Measurements from ENCODE around the gene TSTD2. TPM values are rescaled to one million over a fixed set of nuclear protein-coding genes. Genes with fewer than 3 reads are reported as not detected.
A peak's percentile ranks its signal among the peaks of the same experiment; 100 is the strongest.

The TSTD2 gene
- total RNA-seq, 2 experiments from 2014 or later: 23.8 to 26.0 TPM

GRCh38 chr9:97645720-97646119, 12.6 kb upstream of the TSTD2 start:
- Mint-ChIP-seq H3K27ac (no peak overlapping the region), H3K4me3 (no peak overlapping the region), H3K4me1 (ENCODE audit: low read depth) (peaks cover 12% of the 10 kb centered on the region), H3K36me3 (ENCODE audit: low read depth) (peaks cover 93% of the 10 kb centered on the region), H3K9me3 (no peaks in the 10 kb centered on the region), H3K27me3 (no peaks in the 10 kb centered on the region)
- DNase-seq (no peak), ATAC-seq (ENCODE audit: poor library complexity) (no peak)
- Histone ChIP-seq H3K4me3 (ENCODE audit: low read length) (no peak overlapping the region), H3K4me1 (ENCODE audit: insufficient read depth, low read length) (no peaks in the 10 kb centered on the region), H3K36me3 (ENCODE audit: insufficient read depth, low read length) (peaks cover 94% of the 10 kb centered on the region), H3K27ac (ENCODE audit: low read depth in 1 of 2, low read length in 2 of 2) (no peak overlapping the region), H3K27me3 (ENCODE audit: control insufficient read depth in 1 of 2, insufficient read depth in 2 of 2, low read length in 2 of 2) (no peaks in the 10 kb centered on the region), H3K9me3 (ENCODE audit: control insufficient read depth in 1 of 2, insufficient read depth in 1 of 2, low read length in 2 of 2) (no peaks in the 10 kb centered on the region)
- ChIA-PET CTCF (no interaction called here), POLR2A (interaction anchor here (1.8 to 2.8 kb wide), 2 partner anchors 9 to 13 kb away, joined by 7 to 19 read pairs; partner anchors contain the start of genes NCBP1 and TSTD2)
- intact Hi-C loops (cut with DNase I, micrococcal nuclease): no loop called here
- TF ChIP-seq CTCF (IDR thresholded peaks at IDR 0.05): no peak

GRCh38 chr9:97640325-97640724, 7.2 kb upstream of the TSTD2 start:
- Histone ChIP-seq H3K4me3 (ENCODE audit: low read length) (no peak overlapping the region), H3K27ac (ENCODE audit: low read depth in 1 of 2, low read length in 2 of 2) (no peak overlapping the region), H3K9me3 (ENCODE audit: control insufficient read depth in 1 of 2, insufficient read depth in 1 of 2, low read length in 2 of 2) (no peaks in the 10 kb centered on the region), H3K27me3 (ENCODE audit: control insufficient read depth in 1 of 2, insufficient read depth in 2 of 2, low read length in 2 of 2) (no peaks in the 10 kb centered on the region), H3K4me1 (ENCODE audit: insufficient read depth, low read length) (peaks cover 10% of the 10 kb centered on the region), H3K36me3 (ENCODE audit: insufficient read depth, low read length) (peaks cover 52% of the 10 kb centered on the region)
- Mint-ChIP-seq H3K36me3 (ENCODE audit: low read depth) (peaks cover 55% of the 10 kb centered on the region), H3K27me3 (no peaks in the 10 kb centered on the region), H3K27ac (peak overlapping the region; percentile 44), H3K9me3 (no peaks in the 10 kb centered on the region), H3K4me1 (ENCODE audit: low read depth) (peaks cover 61% of the 10 kb centered on the region), H3K4me3 (no peak overlapping the region)
- intact Hi-C loops (cut with DNase I, micrococcal nuclease): loop anchor here in 1 of 2 experiments (5.0 kb wide), 1 partner anchor 42 kb away; no protein-coding TSS in a partner anchor
- no peak for ATAC-seq (ENCODE audit: poor library complexity)
- CTCF ChIA-PET: interaction anchor here (1.0 kb wide), 1 partner anchor 228 kb away, joined by 3 read pairs; the partner anchor contains the start of gene TDRD7
- TF ChIP-seq CTCF (IDR thresholded peaks at IDR 0.05): no peak
- DNase-seq: no peak
- POLR2A ChIA-PET: no interaction called here

- H3K9me3 ChIP-seq (ENCODE audit: control insufficient read depth in 1 of 2, insufficient read depth in 1 of 2, low read length in 2 of 2): no peaks in the 10 kb centered on the region
- Mint-ChIP-seq H3K27me3 (no peaks in the 10 kb centered on the region), H3K36me3 (ENCODE audit: low read depth) (peaks cover 51% of the 10 kb centered on the region), H3K9me3 (no peaks in the 10 kb centered on the region), H3K4me1 (ENCODE audit: low read depth) (peaks cover 71% of the 10 kb centered on the region), H3K27ac (no peak overlapping the region), H3K4me3 (no peak overlapping the region)
- H3K4me1 ChIP-seq (ENCODE audit: insufficient read depth, low read length): peaks cover 20% of the 10 kb centered on the region
- POLR2A ChIA-PET: interaction anchor here (1.1 kb wide), 1 partner anchor 9 kb away, joined by 3 read pairs; no protein-coding TSS in a partner anchor
- no peak overlapping the region for H3K27ac ChIP-seq (ENCODE audit: low read depth in 1 of 2, low read length in 2 of 2)
- intact Hi-C loops (cut with DNase I, micrococcal nuclease): loop anchor here (10.0 kb wide), 2 partner anchors 266 to 1166 kb away; partner anchors contain the start of gene GALNT12 (in 1 of the 2)
- TF ChIP-seq CTCF (IDR thresholded peaks at IDR 0.05): no peak
- ATAC-seq (ENCODE audit: poor library complexity): no peak
- H3K27me3 ChIP-seq (ENCODE audit: control insufficient read depth in 1 of 2, insufficient read depth in 2 of 2, low read length in 2 of 2): no peaks in the 10 kb centered on the region
- H3K36me3 ChIP-seq (ENCODE audit: insufficient read depth, low read length): peaks cover 35% of the 10 kb centered on the region
- CTCF ChIA-PET: no interaction called here
- H3K4me3 ChIP-seq (ENCODE audit: low read length): no peak overlapping the region
- DNase-seq: peak in 1 of 14 experiments; percentile 10
These were observed 5.5 kb upstream of the TSTD2 start for GRCh38 chr9:97638666-97639065.

Measured in CD4-positive, alpha-beta T cell (primary cell).